Pancreas (tissue), 10 donors: ENCODE measurements around the gene ATIC. TPM values are rescaled to one million over a fixed set of nuclear protein-coding genes. Genes with fewer than 3 reads are reported as not detected.

Experiments
- ATAC-seq, 4 donors: fragments of 200-7000 bp; cut with Tn5 transposase; one replicate each; pipeline versions ENCODE4 v1.8.0 to v1.9.1; 2020; ENCODE audit warnings: mild to moderate bottlenecking in 4 of 4, moderate library complexity in 4 of 4
- DNase-seq, 6 donors: peaks; one replicate each; pipeline ENCODE4 v3.0.0-alpha.2; 2020
- FAIRE-seq: peaks from 2 replicates; lab custom pipeline; 2012; peaks lifted over from hg19 to GRCh38; lab: Jason Lieb, UNC
- H3K27ac ChIP-seq, 4 donors: fragments of 200-600 bp; sonication (generic); 1 replicate in 3 of 4; 2 replicates in 1 of 4; pipeline versions ENCODE4 v1.5.0 to v1.8.0; 2020
- H3K27me3 ChIP-seq, 4 donors: fragments of 200-600 bp; one replicate each; pipeline ENCODE4 v1.8.0; 2021
- H3K36me3 ChIP-seq, 3 donors: fragments of 200-600 bp; sonication (generic) in 1 of 3; one replicate each; pipeline versions ENCODE4 v1.5.0 to v1.8.0; 2020 to 2021
- H3K4me1 ChIP-seq, 3 donors: fragments of 200-600 bp; one replicate each; pipeline ENCODE4 v1.8.0; 2021
- H3K4me3 ChIP-seq, 4 donors: fragments of 200-600 bp; sonication (generic) in 2 of 4; one replicate each; pipeline versions ENCODE4 v1.5.0 to v1.8.0; 2020 to 2021
- H3K9me3 ChIP-seq, 4 donors: fragments of 200-600 bp; one replicate each; pipeline ENCODE4 v1.8.0; 2021
- CTCF ChIP-seq, 4 donors: fragments of 200-600 bp; sonication (generic) in 3 of 4; IDR thresholded peaks; one replicate each; pipeline versions ENCODE4 v1.5.0 to v1.8.0; 2021; ENCODE audit warnings: antibody characterized with exemption in 4 of 4
- WGBS, 2 donors: extraction: QIAGEN DNeasy Blood & Tissue Kit; methylation state at CpG; one replicate each; pipeline ENCODE4 v1.1.7; 2013; 5-methylcytosine and 5-hydroxymethylcytosine counted together
- intact Hi-C, 3 donors: fragments of 100-400 bp; cut with DNase I; formaldehyde crosslinking; loops; one replicate each; pipeline versions ENCODE4 v1.11.1 to v1.14.2; 2022
- polyA plus RNA-seq, 2 donors: library from polyadenylated mRNA; stranded (reverse); fragments of 200-250 nt; gene quantifications; one replicate each; pipeline ENCODE4 v1.2.3, GENCODE V29; 2013
- total RNA-seq, 6 donors: library from RNA; stranded (reverse); fragmentation: NEBNext Ultra II Directional in 4 of 6; extraction: Animal tissue kit (Norgen Biotek cat#: 25700) in 4 of 6; gene quantifications; one replicate each; pipeline versions ENCODE4 v1.2.1 to v1.2.4, GENCODE V29; 2021 to 2023
- donor health status: healthy with polysubstance abuse.
- donor health status: DM: no; HTN: no; CAD: no; lungs with moderate emphysema.
- donor health status: DM: no; HTN: no; CAD: no.
- donor health status: control.
- donor health status: control.
- donor health status: Bipolar disorder and iron deficiency.
- donor health status: DM: yes; HTN: yes; CAD: no.
- donor health status: DM: no; HTN: no; CAD: no.
- donor health status: DM: no; HTN: no; CAD: no.
- donor health status: DM: yes; HTN: yes; CAD: no.

ATIC gene
- total and polyA plus RNA-seq, 8 donors = 38.6 to 73.2 (median 45.6) TPM

- no peak for FAIRE-seq
- H3K4me1 ChIP-seq = no peaks in the 10 kb centered on the region
- no peak overlapping the region for H3K4me3 ChIP-seq
- whole genome bisulfite sequencing, 2 donors = 88 to 89% methylated on average over 3 of the region's 3 CpGs
- TF ChIP-seq CTCF (IDR thresholded peaks at IDR 0.05) = no peak
- H3K36me3 ChIP-seq = peaks cover 0 to 23% (median 0%) of the 10 kb centered on the region in 3 donors
- no peak for ATAC-seq
- no peak overlapping the region for H3K27ac ChIP-seq
- no peak for DNase-seq
- H3K27me3 ChIP-seq = no peaks in the 10 kb centered on the region
- intact Hi-C loops = no loop called here
- H3K9me3 ChIP-seq = no peaks in the 10 kb centered on the region
These were observed 8.2 kb downstream of the ATIC start for GRCh38 chr2:215320102-215320501.

GRCh38 chr2:215320679-215321078 is 8.8 kb downstream of the ATIC start:
- Histone ChIP-seq H3K9me3 (no peaks in the 10 kb centered on the region), H3K27me3 (no peaks in the 10 kb centered on the region), H3K4me3 (no peak overlapping the region), H3K27ac (no peak overlapping the region), H3K4me1 (no peaks in the 10 kb centered on the region), H3K36me3 (peaks cover 0 to 24% (median 0%) of the 10 kb centered on the region in 3 donors)
- intact Hi-C loops = no loop called here
- WGBS, 2 donors = 90 to 91% methylated on average over 7 of the region's 7 CpGs
- TF ChIP-seq CTCF (IDR thresholded peaks at IDR 0.05) = no peak
- DNase-seq = no peak
- no peak for ATAC-seq
- no peak for FAIRE-seq

- intact Hi-C loops = no loop called here
- no peak overlapping the region for H3K27ac ChIP-seq
- ATAC-seq = no peak
- no peak for TF ChIP-seq CTCF (IDR thresholded peaks at IDR 0.05)
- no peak overlapping the region for H3K4me3 ChIP-seq
- no peaks in the 10 kb centered on the region for H3K27me3 ChIP-seq
- DNase-seq = no peak
- 79 to 80% methylated on average over 6 of the region's 6 CpGs for WGBS, 2 donors
- FAIRE-seq = no peak
- peaks cover 2 to 33% (median 9%) of the 10 kb centered on the region in 3 donors for H3K36me3 ChIP-seq
- no peaks in the 10 kb centered on the region for H3K4me1 ChIP-seq
- no peaks in the 10 kb centered on the region for H3K9me3 ChIP-seq
These were observed 13.0 kb downstream of the ATIC start for GRCh38 chr2:215324811-215325210.

GRCh38 chr2:215328066-215328465 is 16.2 kb downstream of the ATIC start:
- no peaks in the 10 kb centered on the region for H3K27me3 ChIP-seq
- TF ChIP-seq CTCF (IDR thresholded peaks at IDR 0.05) = no peak
- intact Hi-C loops = no loop called here
- H3K36me3 ChIP-seq = peaks cover 2 to 28% (median 9%) of the 10 kb centered on the region in 3 donors
- no peaks in the 10 kb centered on the region for H3K4me1 ChIP-seq
- H3K9me3 ChIP-seq = no peaks in the 10 kb centered on the region
- no peak overlapping the region for H3K27ac ChIP-seq
- WGBS, 2 donors = 92 to 95% methylated on average over 5 of the region's 5 CpGs
- DNase-seq = no peak
- ATAC-seq = no peak
- H3K4me3 ChIP-seq = no peak overlapping the region
- FAIRE-seq = no peak

- intact Hi-C loops = no loop called here
- WGBS, 2 donors = 93 to 94% methylated on average over 5 of the region's 5 CpGs
These were observed 21.2 kb downstream of the ATIC start for GRCh38 chr2:215332872-215333595.

More at GRCh38 chr2:215332872-215333595, 21.2 kb downstream of the ATIC start:
- FAIRE-seq (peak; percentile 67), ATAC-seq (no peak), DNase-seq (no peak)
- H3K27ac ChIP-seq = no peak overlapping the region
- H3K36me3 ChIP-seq = peaks cover 3 to 43% (median 5%) of the 10 kb centered on the region in 3 donors
- H3K9me3 ChIP-seq = no peaks in the 10 kb centered on the region
- TF ChIP-seq CTCF (IDR thresholded peaks at IDR 0.05) = no peak
- no peak overlapping the region for H3K4me3 ChIP-seq
- no peaks in the 10 kb centered on the region for H3K4me1 ChIP-seq
- H3K27me3 ChIP-seq = no peaks in the 10 kb centered on the region
